Amniotic stem cell (primary cell): Measurements from ENCODE around the gene SH2D4B.
"Not testable (repeated sequence)": the region's sequence is repeated elsewhere in the genome, so short reads cannot be mapped to it uniquely, and the experiment has no call there.

Source experiments
- DNase-seq: peaks from one replicate; lab custom pipeline; 2025; lab: John Stamatoyannopoulos, UW

SH2D4B gene

DNA sequence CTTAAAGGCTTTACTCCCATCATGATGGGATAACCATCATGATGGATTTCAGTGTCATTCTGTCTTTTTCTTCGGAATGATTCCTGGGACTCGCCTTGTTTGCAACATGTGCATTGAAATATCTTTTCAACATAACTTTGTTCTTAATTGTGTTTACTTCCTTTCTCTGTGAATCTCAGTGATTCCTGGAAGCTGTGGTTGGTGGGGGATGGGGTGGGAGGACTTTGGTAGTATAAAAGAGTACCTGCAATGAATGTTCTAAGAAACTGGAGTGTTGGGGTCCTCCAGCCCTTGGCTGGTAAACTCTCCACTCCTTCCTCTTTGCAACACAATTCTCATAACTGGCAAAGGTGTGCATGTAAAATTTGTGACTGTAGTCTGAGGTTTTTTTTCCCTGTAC lies 11.5 kb upstream of the SH2D4B start:
- DNase-seq: no peak

GRCh38 chr10:80526742-80527141 lies 11.0 kb upstream of the SH2D4B start:
- DNase-seq: no peak

DNA sequence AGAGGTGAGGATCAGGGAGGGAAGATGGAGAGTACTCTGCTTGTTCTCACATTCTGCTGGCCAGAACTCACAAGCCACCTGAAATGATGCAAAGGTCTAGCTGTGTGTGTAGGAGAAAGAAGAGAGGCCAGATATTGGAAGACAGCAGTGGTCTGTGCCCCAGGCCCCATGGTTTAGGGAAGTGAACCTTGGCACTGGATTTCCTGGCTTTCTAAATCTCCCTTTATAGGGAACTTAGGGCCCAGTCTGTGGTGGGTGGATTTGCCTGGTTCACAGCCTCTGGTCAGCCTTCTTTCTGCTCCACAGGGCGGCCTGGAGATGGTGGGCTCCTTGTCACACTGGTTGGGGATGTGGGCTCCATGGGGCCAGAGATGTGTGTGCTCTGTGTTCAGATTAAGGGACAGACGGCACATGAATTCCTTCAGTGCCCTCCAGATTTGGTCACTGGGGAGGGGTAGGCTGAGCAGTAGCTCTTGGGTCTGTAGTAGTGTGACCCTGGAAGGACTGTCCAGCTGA lies 9.5 kb upstream of the SH2D4B start:
- no peak for DNase-seq

DNA sequence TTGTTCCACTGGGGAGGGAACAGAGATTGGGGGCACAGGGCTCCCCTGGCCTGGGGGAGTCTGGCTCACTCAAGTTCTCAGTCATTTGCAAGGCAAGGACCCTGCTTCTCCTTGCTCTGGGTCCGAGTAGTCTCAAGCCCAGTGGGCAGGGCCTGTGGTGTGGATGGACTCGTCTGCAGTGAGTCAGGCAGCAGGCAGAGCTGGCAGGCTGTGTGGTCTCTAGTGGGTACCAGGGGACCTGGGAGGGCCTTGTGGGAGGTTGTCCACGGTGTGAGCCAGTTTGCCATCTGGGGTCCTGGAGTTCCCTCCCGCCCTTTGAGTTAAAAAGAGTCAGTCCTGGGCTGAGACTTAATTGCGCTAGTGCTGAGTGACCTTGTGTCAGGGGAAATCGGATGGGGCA lies 8.8 kb upstream of the SH2D4B start:
- no peak for DNase-seq

DNA sequence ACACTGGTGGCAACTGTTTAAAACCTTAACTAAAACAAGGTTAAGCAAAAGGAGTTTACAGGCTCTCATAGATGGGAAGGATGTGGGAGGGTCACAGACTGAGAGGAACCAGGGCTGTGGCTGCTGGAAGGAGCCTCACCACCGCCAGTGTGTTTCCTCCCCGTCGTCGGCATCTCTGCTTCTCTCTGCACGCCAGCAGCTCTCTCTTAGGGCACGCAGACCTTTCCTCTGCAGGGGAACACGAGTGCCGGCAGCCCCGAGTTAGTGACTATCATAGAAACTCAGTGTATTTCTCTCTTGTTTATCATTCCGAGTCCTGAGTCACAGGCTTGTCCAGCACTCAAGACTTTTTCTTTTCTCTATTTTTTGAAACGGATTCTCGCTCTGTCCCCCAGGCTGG lies 8.1 kb upstream of the SH2D4B start:
- no peak for DNase-seq

- DNase-seq: no peak
These were observed 7.5 kb upstream of the SH2D4B start for GRCh38 chr10:80530251-80530650.

GRCh38 chr10:80530816-80531215 lies 6.9 kb upstream of the SH2D4B start:
- no peak for DNase-seq

DNA sequence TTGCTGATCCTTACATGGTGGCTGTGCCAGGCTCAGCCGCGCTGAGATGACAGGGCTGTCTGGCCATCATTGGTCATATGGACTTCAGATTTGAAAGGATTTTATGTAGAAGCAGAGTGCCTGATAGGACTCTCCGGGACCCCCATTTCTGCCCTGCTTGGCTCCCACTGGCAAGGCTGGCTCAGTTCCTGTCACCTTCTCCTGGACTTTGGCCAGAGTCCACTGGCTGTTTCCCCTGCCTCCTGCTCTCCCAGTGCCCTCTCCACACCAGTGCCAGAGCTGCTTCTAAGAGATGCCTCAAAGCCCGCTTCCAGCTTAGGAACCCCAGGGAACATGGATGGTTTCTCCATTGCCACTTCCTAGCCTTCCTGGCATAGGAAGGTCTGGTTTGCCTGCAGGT lies 5.1 kb upstream of the SH2D4B start:
- DNase-seq: no peak

- not testable (repeated sequence) for DNase-seq
These were observed 3.6 kb upstream of the SH2D4B start for GRCh38 chr10:80534059-80534458.

DNA sequence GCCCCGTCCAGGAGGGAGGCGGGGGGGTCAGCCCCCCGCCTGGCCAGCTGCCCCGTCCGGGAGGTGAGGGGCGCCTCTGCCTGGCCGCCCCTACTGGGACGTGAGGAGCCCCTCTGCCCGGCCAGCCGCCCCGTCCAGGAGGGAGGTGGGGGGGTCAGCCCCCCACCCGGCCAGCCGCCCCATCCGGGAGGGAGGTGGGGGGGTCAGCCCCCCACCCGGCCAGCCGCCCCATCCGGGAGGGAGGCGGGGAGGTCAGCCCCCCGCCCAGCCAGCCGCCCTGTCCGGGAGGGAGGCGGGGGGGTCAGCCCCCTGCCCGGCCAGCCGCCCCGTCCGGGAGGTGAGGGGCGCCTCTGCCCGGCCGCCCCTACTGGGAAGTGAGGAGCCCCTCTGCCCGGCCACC lies 3.1 kb upstream of the SH2D4B start:
- not testable (repeated sequence) for DNase-seq

DNA sequence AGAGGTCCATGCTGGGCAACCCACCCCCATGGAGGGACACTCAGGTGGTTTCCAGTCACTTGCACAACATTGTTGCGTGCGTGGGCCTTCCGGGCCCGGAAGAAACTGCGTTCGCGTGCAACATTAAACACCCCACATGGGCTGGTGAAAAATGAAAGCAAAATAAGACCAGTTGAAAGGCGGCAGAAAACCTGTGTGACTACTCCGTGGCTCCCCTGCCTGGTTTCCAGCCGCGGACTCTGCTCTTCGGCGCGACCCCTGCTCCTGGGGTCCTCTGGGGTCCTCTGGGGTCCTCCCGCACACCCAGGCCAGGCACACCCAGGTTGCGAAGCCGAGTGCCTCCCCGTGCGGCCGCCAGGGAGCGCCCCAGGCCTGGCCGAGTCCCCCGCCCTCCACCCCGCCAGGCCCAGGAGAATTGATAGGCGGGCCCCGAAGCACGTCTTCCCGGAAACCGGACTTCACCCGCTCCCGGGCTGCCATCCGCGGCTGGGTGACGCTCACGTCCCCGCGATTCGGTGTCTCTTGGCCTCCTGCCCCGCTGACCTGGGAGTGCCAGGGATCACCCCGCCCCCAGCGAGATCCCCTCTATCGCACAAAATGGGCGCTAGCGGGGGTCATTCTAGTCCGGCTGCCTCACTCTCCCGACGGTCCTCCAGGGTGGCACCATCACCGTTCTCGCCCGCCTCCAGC lies 1.9 kb upstream of the SH2D4B start:
- no peak for DNase-seq

DNA sequence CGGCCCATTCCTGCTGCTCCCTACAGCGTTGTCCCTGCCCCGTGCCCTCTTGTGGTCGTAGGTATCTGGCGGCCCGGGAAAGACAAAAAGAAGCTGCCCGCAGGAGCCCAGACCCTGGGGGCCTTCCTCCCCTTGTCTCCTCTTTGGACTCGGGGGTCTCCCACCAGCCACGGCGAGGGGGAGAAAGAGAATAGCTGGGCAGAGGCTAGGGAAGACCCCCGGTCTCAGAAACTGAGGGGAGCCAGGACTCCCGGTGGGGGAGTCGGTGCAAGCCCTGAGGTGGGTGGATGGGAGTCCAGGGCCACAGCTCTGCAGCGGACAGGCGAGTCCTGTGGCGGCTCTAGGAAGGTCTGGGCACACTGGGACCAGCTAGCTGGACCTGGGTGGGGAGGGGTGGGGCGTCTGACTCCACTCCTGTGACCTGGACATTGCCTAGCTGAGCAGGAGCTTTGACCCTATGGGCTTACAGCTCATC lies 1.3 kb upstream of the SH2D4B start:
- no peak for DNase-seq

- no peak for DNase-seq
These were observed 491 bp upstream of the SH2D4B start for GRCh38 chr10:80537086-80537735.

- no peak for DNase-seq
These were observed 931 bp downstream of the SH2D4B start for GRCh38 chr10:80538481-80539185.

DNA sequence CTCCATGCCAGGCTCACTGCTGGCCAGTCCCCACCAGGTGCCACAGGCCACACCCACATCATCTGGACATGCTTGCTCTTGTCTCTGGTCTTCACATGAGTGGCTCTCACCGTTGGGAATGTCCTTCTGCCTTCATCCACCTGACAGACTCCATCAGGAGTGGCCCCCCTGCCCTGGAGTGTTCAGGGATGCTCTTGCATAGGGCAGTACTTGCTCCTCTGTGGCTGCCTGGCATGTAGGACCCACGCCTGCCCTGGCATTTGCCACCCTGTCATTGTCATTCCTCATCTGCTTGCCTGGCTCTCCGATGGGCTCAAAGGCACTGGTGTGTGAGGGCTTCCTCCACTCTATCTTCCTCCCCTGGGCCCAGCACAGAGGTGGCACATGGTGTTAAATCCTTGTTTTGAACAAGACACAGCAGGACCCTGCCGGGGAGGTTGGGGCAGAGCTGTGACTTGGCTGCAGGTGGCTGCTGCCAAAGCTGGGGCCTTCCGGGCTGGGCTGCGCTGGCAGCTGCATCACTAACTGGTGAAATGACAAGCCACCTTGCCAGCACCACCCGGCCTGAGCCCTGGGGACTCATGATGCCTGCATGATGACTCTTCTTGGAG lies 1.8 kb downstream of the SH2D4B start:
- DNase-seq: no peak

DNA sequence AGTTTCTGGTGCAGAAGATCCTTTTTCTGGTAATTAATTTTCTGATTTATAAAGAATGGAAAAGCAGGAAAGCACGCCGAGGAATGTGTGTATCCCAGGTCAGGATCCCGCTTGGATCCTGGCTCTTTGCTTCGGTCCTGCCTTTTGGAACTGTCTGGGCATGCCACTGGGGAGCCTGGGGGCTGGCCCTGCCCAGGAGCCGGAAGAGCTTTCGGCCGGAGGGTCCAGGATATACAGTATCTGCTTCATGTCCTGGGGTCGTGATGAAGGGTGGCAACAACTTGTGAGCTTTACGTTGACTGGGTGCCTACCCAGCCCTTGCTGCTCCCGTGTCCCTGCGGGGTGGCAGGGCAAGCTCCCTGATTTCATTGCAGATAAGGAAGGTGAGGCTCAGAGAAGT lies 2.4 kb downstream of the SH2D4B start:
- no peak for DNase-seq

GRCh38 chr10:80540618-80540980 lies 2.9 kb downstream of the SH2D4B start:
- no peak for DNase-seq

- DNase-seq: no peak
These were observed 3.5 kb downstream of the SH2D4B start for GRCh38 chr10:80540981-80541750.

- DNase-seq: no peak
These were observed 4.4 kb downstream of the SH2D4B start for GRCh38 chr10:80542053-80542452.

DNA sequence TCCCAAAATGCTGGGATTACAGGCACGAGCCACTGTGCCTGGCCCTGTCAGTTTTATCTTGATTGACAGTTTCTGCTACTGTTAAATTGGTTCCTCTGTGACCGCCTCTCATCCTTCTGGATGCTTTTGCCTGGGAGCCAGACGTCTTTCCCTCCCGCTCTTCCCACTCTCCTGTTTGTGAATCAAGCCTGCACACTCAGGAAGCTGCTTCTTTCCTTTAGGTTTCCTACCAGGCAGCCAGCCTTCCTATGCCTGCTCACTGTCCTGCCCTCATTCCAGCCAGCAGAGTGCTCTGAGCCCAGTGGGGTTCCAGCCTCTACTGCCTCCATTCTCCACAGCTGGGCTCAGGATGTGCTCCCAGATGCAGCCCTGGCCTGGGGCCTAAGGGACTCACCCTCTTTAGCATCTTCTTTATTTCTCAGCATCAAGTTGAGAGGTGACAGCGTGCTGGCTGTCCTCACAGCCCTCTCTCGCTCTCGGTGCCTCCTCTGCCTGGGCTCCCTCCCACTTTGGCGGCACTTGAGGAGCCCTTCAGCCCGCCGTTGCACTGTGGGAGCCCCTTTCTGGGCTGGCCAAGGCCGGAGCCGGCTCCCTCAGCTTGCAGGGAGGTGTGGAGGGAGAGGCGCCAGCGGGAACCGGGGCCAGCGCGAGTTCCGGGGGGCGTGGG lies 5.1 kb downstream of the SH2D4B start:
- DNase-seq: no peak

- not testable (repeated sequence) for DNase-seq
These were observed 5.6 kb downstream of the SH2D4B start for GRCh38 chr10:80543319-80543672.
